ENCODE measurements around the gene GADD45B. TPM values are rescaled to one million over a fixed set of nuclear protein-coding genes. Genes with fewer than 3 reads are reported as not detected.

Gene GADD45B
- total and polyA plus RNA-seq, 10 of the 15 experiments (the other 5 are each of a cell fraction or from before 2014, with no cell fraction given) = 2.4 to 180 (median 91.1) TPM

DNA sequence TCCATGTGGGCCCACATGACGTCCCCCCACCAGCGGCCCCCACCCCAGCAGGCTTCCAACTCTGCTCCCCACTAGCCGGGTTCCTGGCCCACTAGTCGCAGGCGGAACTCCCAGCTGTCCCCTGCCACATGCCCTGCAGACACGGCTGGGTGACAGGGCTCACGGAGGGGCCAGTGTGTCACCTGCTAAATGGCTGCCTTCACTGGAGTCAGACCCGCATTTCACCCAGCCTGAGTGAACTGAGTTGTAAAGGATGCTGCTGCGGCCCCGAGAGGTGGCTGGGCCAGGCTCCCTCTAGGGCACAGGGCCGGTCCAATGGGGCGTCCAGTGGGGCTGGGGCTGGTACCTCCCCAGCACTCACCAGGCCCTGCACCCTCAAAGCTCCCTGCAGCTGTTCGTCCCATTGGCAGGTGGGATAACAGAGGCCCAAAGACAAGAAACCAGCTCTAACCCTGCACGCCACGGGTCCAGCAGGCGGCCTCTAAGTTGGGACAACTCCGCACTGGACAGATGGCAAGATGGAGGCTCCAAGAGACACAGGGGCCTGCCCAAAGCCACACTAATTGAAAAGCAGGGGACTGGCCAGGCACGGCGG lies 22.4 kb upstream of the GADD45B start (continued):
- no peak for TF ChIP-seq JUNB (IDR thresholded peaks at IDR 0.05)
- no peak for TF ChIP-seq SUPT20H (IDR thresholded peaks at IDR 0.05; ENCODE audit: borderline replicate concordance, control insufficient read depth, low read depth, low read length)
- no peak for TF ChIP-seq NFXL1 (IDR thresholded peaks at IDR 0.05; ENCODE audit: borderline replicate concordance)

DNA sequence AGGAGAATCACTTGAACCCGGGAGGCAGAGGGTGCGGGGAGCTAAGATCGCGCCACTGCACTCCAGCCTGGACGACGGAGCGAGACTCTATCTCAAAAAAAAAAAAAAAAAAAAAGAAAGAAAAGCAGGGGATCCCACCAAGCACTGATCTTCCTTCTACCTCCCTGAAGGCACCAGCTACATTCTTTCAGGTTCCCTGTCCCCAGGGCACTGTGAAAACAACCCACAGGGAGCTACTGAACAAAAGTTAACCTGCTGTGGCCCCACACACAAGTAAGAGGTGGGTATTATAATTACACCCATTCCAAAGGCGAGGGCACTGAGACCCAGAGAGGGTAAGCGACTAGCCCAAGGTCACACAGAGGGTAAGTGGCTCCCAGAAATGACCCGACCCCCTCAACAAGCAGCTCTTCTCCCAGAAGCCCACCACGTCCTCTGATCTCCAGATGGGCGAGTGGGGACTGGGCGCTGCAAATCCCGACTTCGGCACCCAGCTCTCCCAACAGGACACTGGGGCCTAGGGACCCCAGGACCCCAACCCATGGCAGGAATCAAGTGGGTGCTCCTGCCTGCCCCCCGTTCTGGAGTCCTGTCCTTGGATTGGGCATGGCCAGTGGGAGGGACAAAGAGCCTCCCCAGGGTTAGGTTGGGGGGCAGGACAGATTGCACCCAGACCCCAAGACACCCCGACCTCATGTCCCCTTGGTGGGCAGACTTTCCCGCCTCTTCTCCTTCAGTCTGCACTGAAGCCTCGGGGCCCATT lies 21.5 kb upstream of the GADD45B start:
- BruUV-seq (replicated peaks) = no TSS peak

More for the DNA sequence above, 21.5 kb upstream of the GADD45B start:
- no peaks in the 10 kb centered on the region for H3K27me3 ChIP-seq (replicated peaks in 1 of 2; ENCODE audit: control insufficient read depth in 2 of 2, insufficient read depth in 2 of 2, low read length in 1 of 2)
- no peak for TF ChIP-seq DPF2 (IDR thresholded peaks at IDR 0.05)
- no peak for TF ChIP-seq RUNX3 (IDR thresholded peaks at IDR 0.05; ENCODE audit: low read length)
- TF ChIP-seq BMI1 (IDR thresholded peaks at IDR 0.05; ENCODE audit: borderline replicate concordance) = no peak
- TF ChIP-seq, protein P1, sequence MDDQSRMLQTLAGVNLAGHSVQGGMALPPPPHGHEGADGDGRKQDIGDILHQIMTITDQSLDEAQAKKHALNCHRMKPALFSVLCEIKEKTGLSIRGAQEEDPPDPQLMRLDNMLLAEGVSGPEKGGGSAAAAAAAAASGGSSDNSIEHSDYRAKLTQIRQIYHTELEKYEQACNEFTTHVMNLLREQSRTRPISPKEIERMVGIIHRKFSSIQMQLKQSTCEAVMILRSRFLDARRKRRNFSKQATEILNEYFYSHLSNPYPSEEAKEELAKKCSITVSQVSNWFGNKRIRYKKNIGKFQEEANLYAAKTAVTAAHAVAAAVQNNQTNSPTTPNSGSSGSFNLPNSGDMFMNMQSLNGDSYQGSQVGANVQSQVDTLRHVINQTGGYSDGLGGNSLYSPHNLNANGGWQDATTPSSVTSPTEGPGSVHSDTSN (IDR thresholded peaks at IDR 0.05; ENCODE audit: insufficient replicate concordance, low read depth, low read length) = no peak
- no peak for TF ChIP-seq JUNB (IDR thresholded peaks at IDR 0.05)
- no peak for TF ChIP-seq CBX5 (IDR thresholded peaks at IDR 0.05; ENCODE audit: low read depth)
- TF ChIP-seq, protein P2, sequence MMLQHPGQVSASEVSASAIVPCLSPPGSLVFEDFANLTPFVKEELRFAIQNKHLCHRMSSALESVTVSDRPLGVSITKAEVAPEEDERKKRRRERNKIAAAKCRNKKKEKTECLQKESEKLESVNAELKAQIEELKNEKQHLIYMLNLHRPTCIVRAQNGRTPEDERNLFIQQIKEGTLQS (IDR thresholded peaks at IDR 0.05; ENCODE audit: borderline replicate concordance, extremely low read depth, low read depth, low read length) = no peak
- no peak for TF ChIP-seq RB1 (IDR thresholded peaks at IDR 0.05; ENCODE audit: borderline replicate concordance)
- no peak for TF ChIP-seq TARDBP (IDR thresholded peaks at IDR 0.05; ENCODE audit: borderline replicate concordance)
- TF ChIP-seq TCF3 (IDR thresholded peaks at IDR 0.05; ENCODE audit: borderline replicate concordance, insufficient read depth, low read depth, low read length) = no peak
- 60% methylated on average over 16 of the region's 19 CpGs for WGBS (ENCODE audit: insufficient coverage, insufficient replicate concordance, low lambda C conversion rate, missing lambda C conversion rate)
- POLR2A ChIA-PET = interaction anchor here (0.6 to 2.0 kb wide), 5 partner anchors 22 to 301 kb away, joined by 3 to 11 read pairs (median 6); partner anchors contain the start of genes GADD45B and TIMM13
- H3K9ac ChIP-seq (ENCODE audit: control insufficient read depth, insufficient read depth, low read length) = peak overlapping the region; percentile 94
- no peak overlapping the region for H2AFZ ChIP-seq (ENCODE audit: control insufficient read depth, low read depth, low read length)
- peak overlapping the region; percentile 99 for H3K4me3 ChIP-seq
- CTCF ChIA-PET = interaction anchor here (0.6 to 1.1 kb wide), 4 partner anchors 10 to 64 kb away, joined by 3 read pairs; no protein-coding TSS in a partner anchor
- ATAC-seq = no peak
- H4K20me1 ChIP-seq (ENCODE audit: control insufficient read depth, insufficient read depth) = peaks cover 12% of the 10 kb centered on the region
- H3K4me2 ChIP-seq (ENCODE audit: control insufficient read depth, insufficient read depth) = peak overlapping the region; percentile 93
- RAD21 ChIA-PET (ENCODE audit: unreplicated experiment) = interaction anchor here (0.9 to 1.5 kb wide), 3 partner anchors 157 to 170 kb away, joined by 4 read pairs; no protein-coding TSS in a partner anchor
- no peaks in the 10 kb centered on the region for H3K9me3 ChIP-seq (replicated peaks; ENCODE audit: control insufficient read depth, insufficient read depth, low read length)
- peaks cover 19% of the 10 kb centered on the region for H3K4me1 ChIP-seq (ENCODE audit: control insufficient read depth, insufficient read depth, low read length)
- peak overlapping the region; percentile 42 for H3K27ac ChIP-seq (ENCODE audit: control insufficient read depth, insufficient read depth)
- peaks cover 70% of the 10 kb centered on the region for H3K79me2 ChIP-seq (ENCODE audit: control insufficient read depth, insufficient read depth, low read length)
- in situ Hi-C loops (cut with MboI) (no loop called here), intact Hi-C loops (cut with micrococcal nuclease; ENCODE audit: unreplicated experiment) (no loop called here)
- SMC1A ChIA-PET (ENCODE audit: uncharacterized antibody, unreplicated experiment) = interaction anchor here (1.5 kb wide), 1 partner anchor 9 kb away, joined by 3 read pairs; no protein-coding TSS in a partner anchor
- H3K36me3 ChIP-seq (ENCODE audit: control insufficient read depth in 2 of 2, insufficient read depth in 2 of 2, low read length in 1 of 2) = peaks cover 8 to 14% of the 10 kb centered on the region in 2 experiments; a peak in 3 of 4 replicates
- no peak for DNase-seq (ENCODE audit: low read depth, low spot score)
- FAIRE-seq = no peak
